Activated CD4-positive, alpha-beta T cell treated with anti-CD3 and anti-CD28 coated beads, Interleukin-2, amount 50 U/mL, for 48 hours (primary cell): ENCODE data around the gene NUP160.
"Not testable (repeated sequence)": the region's sequence is repeated elsewhere in the genome, so short reads cannot be mapped to it uniquely, and the experiment has no call there.

Experiments used
- DNase-seq, 2 experiments: peaks; one replicate each; pipeline ENCODE4 v3.0.0-alpha.2; 2020

The NUP160 gene, protein sequence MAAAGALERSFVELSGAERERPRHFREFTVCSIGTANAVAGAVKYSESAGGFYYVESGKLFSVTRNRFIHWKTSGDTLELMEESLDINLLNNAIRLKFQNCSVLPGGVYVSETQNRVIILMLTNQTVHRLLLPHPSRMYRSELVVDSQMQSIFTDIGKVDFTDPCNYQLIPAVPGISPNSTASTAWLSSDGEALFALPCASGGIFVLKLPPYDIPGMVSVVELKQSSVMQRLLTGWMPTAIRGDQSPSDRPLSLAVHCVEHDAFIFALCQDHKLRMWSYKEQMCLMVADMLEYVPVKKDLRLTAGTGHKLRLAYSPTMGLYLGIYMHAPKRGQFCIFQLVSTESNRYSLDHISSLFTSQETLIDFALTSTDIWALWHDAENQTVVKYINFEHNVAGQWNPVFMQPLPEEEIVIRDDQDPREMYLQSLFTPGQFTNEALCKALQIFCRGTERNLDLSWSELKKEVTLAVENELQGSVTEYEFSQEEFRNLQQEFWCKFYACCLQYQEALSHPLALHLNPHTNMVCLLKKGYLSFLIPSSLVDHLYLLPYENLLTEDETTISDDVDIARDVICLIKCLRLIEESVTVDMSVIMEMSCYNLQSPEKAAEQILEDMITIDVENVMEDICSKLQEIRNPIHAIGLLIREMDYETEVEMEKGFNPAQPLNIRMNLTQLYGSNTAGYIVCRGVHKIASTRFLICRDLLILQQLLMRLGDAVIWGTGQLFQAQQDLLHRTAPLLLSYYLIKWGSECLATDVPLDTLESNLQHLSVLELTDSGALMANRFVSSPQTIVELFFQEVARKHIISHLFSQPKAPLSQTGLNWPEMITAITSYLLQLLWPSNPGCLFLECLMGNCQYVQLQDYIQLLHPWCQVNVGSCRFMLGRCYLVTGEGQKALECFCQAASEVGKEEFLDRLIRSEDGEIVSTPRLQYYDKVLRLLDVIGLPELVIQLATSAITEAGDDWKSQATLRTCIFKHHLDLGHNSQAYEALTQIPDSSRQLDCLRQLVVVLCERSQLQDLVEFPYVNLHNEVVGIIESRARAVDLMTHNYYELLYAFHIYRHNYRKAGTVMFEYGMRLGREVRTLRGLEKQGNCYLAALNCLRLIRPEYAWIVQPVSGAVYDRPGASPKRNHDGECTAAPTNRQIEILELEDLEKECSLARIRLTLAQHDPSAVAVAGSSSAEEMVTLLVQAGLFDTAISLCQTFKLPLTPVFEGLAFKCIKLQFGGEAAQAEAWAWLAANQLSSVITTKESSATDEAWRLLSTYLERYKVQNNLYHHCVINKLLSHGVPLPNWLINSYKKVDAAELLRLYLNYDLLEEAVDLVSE (N-terminal part only)

DNA sequence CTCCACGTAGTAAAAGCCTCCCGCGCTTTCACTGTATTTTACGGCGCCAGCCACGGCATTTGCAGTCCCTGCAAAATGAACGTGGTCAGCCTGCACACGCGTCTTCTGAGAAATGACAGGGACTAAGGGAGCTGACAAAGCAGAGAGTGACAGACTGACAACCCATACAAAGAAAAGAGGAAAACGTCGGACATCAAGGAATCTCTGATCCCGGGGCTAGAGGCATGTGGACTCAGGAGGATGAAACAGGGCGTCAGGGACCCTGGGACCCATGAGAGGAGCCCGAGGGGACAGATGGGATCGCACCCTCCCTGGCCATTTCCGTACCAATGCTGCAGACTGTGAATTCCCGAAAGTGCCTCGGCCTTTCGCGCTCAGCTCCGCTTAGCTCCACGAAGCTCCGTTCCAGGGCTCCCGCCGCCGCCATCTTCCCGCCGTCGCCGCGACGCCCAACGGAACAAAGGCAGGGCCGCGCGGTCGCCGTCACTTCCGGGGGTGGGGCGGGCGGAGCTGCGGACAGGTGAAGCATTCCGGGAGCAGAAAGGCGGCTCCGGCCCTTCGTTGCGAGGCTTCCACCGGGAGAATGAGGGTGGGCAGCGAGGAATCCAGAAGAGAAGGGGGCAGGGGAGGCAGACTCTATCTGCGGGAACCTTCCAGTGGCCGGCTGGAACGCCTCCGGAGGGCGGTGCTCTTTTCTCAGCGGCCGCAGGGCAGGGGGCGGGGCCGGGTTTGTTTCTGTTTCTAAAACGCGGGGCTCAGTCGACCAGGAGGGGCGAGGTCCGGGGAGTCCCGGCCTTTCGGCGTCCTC is at the start of gene NUP160:
NUP160 (minus strand) TSS at position 459 of the 808 bp plus-strand sequence; CDS start at position 427, 32 bp downstream.
- peak; percentile 93 to 94 for DNase-seq

DNA sequence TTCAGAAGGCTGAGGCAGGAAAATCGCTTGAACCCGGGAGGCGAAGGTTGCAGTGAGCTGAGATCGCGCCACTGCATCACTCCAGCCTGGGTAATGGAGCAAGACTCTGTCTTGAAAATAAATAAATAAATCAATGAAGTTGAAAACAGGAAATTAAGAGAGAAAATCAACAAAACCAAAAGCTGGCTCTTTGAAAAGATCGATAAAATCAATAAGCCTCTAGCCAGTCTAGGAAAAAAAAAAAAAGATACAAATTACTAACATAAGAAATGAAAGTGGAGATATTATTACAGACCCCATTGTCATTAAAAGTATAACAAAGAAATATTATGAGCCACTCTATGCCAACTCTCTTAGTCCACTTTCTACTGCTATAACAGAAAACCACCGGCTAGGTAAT is 48.0 kb upstream of the NUP160 start:
- DNase-seq, result no peak

DNA sequence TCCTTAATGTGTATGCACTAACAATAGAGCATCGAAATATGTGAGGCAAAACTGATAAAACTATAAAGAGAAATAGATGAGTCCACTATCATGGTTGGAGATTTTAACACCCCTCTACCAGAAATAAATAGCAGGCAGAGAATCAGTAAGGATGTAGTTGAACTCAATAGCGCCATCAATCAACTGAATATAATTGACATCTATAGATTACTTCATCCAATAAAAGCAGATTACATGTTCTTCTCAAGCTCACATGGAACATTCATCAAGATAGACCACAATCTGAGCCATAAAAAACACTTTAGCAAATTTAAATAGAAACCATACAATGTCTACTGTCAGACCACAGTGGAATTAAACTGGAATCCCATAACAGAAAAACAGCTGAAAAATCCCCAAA is 46.9 kb upstream of the NUP160 start:
- no peak for DNase-seq

DNA sequence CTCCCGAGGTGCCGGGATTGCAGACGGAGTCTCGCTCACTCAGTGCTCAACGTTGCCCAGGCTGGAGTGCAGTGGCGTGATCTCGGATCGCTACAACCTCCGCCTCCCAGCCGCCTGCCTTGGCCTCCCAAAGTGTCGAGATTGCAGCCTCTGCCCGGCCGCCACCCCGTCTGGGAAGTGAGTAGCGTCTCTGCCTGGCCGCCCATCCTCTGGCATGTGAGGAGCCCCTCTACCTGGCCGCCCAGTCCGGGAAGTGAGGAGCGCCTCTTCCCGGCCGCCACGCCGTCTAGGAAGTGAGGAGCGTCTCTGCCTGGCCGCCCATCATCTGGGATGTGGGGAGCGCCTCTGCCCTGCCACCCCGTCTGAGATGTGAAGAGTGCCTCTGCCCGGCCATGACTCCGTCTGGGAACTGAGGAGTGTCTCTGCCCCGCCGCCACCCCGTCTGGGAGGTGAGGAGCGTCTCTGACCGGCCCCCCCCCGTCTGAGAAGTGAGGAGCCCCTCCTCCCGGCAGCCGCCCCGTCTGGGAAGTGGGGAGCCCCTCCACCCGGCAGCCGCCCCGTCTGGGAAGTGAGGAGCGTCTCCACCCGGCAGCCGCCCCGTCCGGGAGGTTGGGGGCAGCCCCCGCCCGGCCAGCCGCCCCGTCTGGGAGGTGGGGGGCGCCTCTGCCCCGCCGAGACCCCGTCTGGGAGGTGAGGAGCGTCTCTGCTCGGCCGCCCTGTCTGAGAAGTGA is 44.6 kb upstream of the NUP160 start:
- not testable (repeated sequence) for DNase-seq

DNA sequence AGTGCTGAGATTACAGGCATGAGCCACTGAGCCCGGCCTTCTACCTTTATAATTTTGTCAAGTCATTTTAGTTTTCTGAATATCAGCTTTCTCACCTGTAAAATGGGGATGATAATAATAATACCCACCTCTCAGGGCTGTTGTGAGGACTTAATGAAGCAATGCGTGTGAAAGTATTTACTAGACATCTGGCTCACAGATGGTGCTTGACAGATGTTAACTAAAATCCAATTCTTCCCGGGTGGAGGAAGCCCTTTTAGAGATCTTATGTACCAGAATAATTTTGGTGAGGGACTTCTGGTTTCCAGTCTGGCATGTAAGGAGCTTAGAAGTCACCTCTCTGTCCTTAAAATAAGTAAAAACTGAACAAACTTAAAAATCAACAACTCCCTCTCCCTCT is 43.7 kb upstream of the NUP160 start:
- DNase-seq, result no peak

DNA sequence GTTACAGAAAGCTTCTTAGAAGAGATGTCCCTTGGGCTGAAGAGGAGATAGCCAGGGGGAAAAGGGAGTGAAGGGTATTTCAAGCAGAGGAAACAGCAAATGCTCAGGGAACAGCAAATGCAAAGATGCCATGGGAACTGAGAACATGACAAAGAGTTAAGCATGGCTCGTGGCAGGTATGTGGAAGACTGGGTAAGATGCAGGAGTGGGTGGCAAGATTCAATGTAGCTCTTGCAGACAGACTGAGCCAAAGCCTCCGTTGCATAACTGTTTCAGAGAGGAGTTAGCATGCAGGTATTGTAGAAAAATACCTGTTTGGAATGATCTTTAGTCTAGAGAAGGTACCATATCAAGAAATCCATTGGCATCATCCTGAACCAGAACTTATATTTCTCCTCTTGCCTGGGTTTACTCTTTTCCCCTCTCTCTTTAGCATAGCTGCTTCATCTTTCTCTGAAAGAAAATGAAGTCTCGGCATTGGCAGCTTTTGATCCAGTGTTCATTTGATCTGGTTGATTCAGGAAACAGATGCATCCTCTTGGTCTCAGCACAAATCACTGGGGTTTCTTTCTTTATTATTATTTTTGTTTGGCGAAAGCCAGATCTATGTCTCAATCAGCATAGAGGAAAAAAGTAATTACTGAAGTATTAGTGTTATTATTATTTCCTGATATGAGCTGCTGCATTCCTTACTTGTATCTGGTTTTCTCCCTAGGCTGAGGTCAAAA is 41.7 kb upstream of the NUP160 start:
- DNase-seq, result no peak

DNA sequence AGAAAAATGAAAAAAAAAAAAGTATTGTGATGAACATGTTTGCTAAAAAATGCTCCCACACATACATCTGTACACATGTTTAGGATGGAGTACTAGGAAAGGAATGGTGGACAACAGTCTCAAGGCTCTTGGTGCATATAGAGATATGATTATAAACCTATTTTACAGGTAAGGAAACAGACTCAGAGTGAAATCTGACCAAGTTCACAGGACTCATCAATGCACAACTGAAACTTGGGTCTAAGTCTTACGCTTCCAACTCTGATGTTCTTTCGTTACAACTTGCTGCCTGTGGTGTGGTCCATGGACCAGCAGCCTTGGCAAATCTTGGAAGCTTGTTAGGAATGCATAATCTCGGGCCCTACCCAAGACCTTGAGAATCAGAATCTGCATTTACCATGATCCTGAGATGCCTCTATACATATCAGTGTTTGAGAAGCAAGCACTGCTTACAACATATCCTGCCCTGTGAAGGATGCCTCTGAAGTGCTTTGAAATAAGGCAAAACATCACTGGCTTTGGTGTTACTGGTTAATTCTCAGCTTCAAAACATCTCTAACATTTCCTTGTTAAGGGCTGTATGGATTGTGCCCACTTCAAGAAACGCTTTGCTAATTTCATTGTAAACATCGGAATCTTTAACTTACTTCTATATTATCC is 39.9 kb upstream of the NUP160 start:
- no peak for DNase-seq

DNA sequence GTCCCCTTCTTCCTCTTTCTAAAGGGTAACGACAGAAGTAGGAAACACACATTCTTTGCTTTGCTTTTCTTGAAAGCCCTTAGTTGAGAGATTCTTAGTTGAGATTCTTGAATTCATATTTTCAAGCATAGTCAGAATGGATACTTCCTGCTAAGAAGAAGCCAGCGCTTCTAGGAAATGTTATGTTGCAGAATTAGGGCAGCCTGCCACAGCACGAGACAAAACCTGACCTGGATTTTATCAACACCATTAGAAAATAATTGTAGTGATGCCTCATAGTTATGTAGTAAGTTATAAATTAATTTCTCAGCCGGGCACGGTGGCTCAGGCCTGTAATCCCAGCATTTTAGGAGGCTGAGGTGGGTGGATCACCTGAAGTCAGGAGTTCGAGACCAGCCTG is 37.9 kb upstream of the NUP160 start:
- peak in 1 of 2 experiments; percentile 8 for DNase-seq

DNA sequence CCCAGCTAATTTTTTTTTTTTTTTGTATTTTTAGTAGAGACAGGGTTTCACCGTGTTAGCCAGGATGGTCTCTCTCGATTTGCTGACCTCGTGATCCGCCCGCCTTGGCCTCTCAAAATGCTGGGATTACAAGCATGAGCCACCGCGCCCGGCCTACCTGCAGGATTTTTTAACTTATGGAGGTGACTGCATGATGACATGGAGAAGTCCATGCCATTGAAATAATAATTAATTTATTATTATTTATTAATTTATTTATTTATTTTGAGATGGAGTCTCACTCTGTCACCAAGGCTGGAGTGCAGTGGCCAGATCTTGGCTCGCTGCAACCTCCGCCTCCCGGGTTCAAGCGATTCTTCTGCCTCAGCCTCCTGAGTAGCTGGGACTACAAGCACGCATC is 34.3 kb upstream of the NUP160 start:
- DNase-seq, result not testable (repeated sequence)

DNA sequence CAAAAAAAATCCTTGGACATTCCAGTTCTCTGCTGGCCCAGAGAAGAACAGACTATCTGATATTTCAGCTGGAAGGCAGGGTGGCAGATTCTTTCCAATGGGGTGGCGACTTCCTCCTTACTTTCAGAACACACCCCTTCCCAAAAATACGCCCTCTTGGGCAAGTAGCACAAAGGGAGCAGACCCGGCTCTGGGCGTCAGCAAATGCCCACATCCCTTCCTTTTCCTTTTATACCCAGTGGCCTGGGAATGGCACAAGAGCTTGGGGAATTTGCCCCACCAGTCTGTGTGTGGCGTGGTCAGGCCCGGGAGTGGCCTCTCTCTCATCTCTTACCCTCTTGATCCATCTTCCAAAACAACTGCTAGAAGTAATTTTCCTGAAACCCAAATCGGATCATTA is 33.0 kb upstream of the NUP160 start:
- DNase-seq, result no peak

DNA sequence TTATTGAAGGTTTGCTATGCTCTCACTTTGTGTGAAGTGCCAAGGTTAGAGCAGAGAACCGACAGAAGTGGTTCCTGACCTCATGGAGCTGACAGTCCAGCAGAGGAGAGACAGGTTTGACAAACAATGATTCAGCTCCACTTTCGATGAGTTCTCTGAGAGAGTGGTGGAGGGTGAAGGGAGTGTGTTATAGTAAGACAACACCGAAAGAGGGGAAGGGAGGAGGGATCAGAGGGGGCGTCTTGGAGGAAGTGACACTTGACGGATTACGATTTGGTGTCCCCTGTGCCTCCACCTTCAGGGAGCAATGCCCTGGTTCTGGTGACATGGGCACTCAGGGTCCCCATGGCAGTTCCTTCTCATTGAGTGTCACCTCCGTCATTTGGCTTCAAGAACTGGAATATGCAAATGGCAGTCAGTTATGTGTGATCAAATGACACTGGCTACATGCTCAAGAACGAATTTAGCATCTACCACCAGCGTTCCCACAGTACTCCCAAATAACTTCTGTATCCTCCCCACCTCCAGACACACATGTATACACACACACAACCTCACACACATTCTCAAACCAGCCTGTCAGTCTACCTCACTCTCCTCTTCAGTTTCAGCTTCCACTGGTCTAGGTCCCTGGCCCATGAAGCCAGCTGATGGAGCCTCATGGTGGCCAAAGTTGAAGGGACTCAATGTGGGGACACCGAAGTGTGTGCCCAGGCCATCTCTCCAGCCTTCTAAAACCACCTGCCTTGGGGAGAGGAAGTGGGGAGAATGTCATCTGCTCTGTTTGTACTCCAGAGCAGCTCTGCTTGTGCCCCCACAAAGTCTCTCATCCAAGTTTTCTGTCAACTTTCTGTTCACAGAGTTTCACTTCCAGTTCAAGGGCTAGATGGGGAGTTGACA is 31.4 kb upstream of the NUP160 start:
- no peak for DNase-seq

DNA sequence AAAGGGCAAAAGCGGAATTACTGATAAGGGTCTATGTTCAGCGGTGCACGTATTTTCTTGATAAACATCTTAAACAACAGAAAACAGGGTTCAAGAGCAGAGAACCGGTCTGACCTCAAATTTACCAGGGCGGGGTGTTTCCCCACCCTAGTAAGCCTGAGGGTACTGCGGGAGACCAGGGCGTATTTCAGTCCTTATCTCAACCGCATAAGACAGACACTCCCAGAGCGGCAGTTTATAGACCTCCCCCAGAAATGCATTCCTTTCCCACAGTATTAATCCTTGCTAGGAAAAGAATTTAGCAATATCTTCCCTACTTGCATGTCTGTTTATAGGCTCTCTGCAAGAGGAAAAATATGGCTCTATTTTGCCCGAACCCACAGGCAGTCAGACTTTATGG is 27.7 kb upstream of the NUP160 start:
- DNase-seq, result not testable (repeated sequence)

DNA sequence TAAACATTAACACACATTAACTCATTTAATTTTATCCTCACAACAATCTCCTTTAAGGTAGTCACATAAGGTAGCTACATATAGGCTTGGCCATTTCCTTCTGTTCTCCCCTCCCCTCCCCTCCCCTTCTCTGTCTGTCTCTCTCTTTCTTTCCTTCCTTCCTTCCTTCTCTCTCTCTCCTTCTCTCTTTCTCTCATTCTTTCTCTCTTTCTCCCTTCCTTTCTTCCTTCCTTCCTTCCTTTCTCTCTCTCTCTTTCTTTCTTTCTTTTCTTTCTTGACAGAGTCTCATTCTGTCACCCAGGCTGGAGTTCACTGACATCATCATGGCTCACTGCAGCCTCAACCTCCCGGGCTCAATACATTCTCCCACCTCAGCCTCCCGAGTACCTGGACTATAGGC is 22.3 kb upstream of the NUP160 start:
- no peak for DNase-seq

DNA sequence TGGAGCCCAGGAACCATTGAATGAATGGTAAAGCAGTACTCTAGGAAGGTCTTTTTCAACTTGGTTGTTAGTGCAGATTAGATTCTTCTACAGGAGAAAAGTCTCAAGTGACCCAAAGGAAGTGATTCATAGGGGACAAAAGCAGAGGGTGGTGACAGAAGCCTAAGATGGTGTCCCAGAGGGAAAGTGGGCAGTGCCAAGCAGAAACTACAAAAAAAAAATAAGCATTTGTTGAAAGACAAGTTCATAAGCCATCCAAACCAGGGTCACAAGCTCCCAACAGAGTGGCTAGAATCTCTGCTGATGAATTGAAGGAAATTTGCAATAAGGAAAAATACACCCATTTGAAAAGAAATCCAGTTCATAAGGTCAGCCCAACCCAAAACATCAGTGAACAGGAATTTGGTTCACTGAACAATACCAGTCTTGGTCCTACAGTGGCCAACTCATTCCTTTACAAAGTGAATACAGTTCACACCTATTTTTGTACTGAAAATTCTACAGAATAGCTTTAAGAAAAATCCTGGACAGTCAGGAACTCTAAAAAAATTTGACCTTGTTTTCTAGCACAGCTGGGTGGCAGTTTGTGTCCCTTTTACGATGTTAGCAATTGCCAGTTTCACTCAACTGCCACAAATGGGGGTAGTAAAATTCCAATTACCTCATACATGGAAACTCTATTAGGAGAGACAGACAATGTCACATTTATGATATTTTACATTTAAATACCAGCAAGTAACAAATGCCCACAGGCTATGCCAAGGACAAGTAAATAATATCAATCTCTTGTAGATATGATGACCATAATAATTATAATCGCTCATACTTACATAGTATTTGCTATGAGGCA is 21.6 kb upstream of the NUP160 start:
- DNase-seq, result no peak

DNA sequence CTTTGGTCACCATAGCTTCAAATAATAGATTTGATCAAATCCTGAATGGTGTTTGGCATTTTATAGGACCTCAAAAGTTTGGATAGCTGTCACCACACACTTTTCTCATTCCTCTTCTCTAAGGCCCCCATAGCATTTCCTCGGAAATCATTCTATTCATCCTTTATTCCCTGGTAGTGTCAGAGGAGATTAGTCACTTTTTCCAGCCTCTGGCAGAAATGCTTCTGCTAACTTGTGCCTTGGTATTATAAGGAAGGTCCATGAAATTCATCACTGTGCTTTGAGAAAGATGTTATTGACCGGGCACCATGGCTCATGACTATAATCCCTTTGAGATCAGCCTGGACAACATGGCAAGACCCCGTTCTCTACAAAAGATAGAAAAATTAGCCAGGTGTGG is 19.7 kb upstream of the NUP160 start:
- no peak for DNase-seq

DNA sequence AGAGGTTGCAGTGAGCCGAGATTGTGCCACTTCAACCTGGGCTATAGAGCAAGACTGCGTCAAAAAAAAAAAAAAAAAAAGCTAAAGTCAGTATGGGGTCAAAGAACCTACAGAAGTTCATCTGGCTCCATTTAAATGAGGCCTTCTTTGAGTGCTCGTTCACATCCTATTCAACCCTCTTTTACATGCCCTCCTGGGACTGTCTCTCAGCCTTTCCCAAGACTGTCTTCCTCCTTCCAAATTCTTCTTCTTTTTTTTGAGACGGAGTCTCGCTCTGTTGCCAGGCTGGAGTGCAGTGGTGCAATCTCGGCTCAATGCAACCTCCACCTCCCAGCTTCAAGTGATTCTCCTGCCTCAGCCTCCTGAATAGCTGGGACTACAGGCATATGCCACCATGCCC is 18.7 kb upstream of the NUP160 start:
- DNase-seq, result not testable (repeated sequence)

DNA sequence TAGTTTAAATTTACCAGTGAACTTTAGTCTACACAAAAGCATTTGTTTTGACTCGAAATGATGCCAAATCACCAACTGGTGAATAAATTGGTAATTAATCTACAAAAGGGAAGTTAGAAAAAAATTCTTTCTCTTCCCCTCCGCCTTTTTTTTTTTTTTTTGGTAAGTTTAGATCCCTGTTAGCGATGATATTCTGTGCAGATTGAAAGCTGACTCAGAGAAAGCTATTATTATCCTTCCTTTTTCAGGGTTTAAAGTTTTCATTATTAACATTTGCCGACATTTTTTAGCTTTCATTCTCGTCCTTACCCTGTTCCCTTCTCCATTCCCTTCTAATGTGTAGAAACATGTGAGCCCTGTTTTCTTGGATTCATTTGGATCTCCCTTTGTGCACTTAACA is 16.8 kb upstream of the NUP160 start:
- no peak for DNase-seq

DNA sequence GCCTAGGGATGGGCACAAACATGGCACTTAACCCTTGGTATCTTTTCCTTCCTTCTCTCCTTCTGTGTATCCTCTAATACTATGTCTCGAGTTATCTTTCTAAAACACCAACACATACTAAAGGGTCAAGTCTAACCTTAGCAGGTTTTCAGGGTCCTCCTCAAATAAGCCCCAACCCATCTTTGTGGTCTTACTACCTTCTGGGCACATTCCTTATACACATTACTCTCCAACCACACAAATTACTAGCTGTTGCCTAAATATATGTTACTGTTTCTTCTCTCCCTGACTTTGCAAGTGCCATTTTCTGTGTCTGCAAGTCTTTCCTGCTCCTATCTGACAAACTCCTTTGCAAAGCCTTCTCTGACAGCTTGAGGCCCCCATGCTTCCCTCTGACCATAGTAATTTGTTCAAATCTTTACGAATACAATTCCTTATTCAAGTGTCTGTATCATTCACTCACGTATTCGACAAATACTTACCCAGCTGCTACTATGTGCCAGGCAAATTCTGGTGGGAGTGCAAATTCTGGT is 15.8 kb upstream of the NUP160 start:
- DNase-seq, result no peak
